IPS DF 4.7 (cell line): ENCODE data around the gene CALCOCO1.

Experiments
- DNase-seq: peaks from one replicate; pipeline ENCODE4 v3.0.0-alpha.2; 2013; ENCODE audit warnings: low spot score; ENCODE audit errors: extremely low read depth

Gene CALCOCO1

GRCh38 chr12:53752621-53753020, 25.4 kb upstream of the CALCOCO1 start:
- no peak for DNase-seq

GRCh38 chr12:53752192-53752601, 24.9 kb upstream of the CALCOCO1 start:
- no peak for DNase-seq

GRCh38 chr12:53751336-53752191, 24.3 kb upstream of the CALCOCO1 start, which contains the start of gene CISTR:
CISTR (minus strand) TSS chr12:53751979.
- no peak for DNase-seq

- no peak for DNase-seq
Measured at GRCh38 chr12:53750812-53751335, 23.6 kb upstream of the CALCOCO1 start.

- DNase-seq: no peak
Measured at GRCh38 chr12:53749986-53750811, 22.9 kb upstream of the CALCOCO1 start.

GRCh38 chr12:53748072-53748840, 21.0 kb upstream of the CALCOCO1 start:
- no peak for DNase-seq

GRCh38 chr12:53747095-53747494, 19.8 kb upstream of the CALCOCO1 start:
- DNase-seq: no peak

GRCh38 chr12:53746592-53747092, 19.4 kb upstream of the CALCOCO1 start:
- peak; percentile 91 for DNase-seq

GRCh38 chr12:53744751-53745150, 17.5 kb upstream of the CALCOCO1 start:
- DNase-seq: no peak

- no peak for DNase-seq
Measured at GRCh38 chr12:53744130-53744441, 16.8 kb upstream of the CALCOCO1 start.

GRCh38 chr12:53743266-53744129, 16.2 kb upstream of the CALCOCO1 start:
- no peak for DNase-seq

GRCh38 chr12:53740130-53740491, 12.9 kb upstream of the CALCOCO1 start:
- no peak for DNase-seq

GRCh38 chr12:53739214-53740129, 12.2 kb upstream of the CALCOCO1 start:
- no peak for DNase-seq

GRCh38 chr12:53738406-53739213, 11.4 kb upstream of the CALCOCO1 start:
- no peak for DNase-seq

GRCh38 chr12:53737951-53738405, 10.7 kb upstream of the CALCOCO1 start:
- no peak for DNase-seq

- DNase-seq: no peak
Measured at GRCh38 chr12:53737093-53737808, 10.0 kb upstream of the CALCOCO1 start.

- no peak for DNase-seq
Measured at GRCh38 chr12:53736592-53736991, 9.3 kb upstream of the CALCOCO1 start.

GRCh38 chr12:53735556-53735955, 8.3 kb upstream of the CALCOCO1 start:
- DNase-seq: no peak
